HepG2 (cell line): ENCODE results near the gene FNDC3B. TPM values are rescaled to one million over a fixed set of nuclear protein-coding genes. Genes with fewer than 3 reads are reported as not detected.

Experiments
- AFF4 ChIP-seq: sonication (generic); formaldehyde crosslinking; IDR thresholded peaks from 2 replicates; pipeline ENCODE4 v1.4.0; 2020; ENCODE audit warnings: missing genetic modification reagents
- CHCHD3 ChIP-seq: sonication (generic); formaldehyde crosslinking; IDR thresholded peaks from 2 replicates; pipeline ENCODE4 v1.8.0; 2022; ENCODE audit warnings: mild to moderate bottlenecking, missing genetic modification reagents, moderate library complexity
- FOSL2 ChIP-seq: sonication (generic); formaldehyde crosslinking; IDR thresholded peaks from 2 replicates; pipeline ENCODE4 v1.4.0; 2020; ENCODE audit warnings: missing genetic modification reagents
- FUBP1 ChIP-seq: sonication (generic); formaldehyde crosslinking; IDR thresholded peaks from 2 replicates; pipeline ENCODE4 v1.5.1; 2020; ENCODE audit warnings: missing genetic modification reagents, mild to moderate bottlenecking, borderline replicate concordance
- GFI1 ChIP-seq: sonication (generic); formaldehyde crosslinking; IDR thresholded peaks from 2 replicates; pipeline ENCODE4 v1.5.0; 2020; ENCODE audit warnings: missing genetic modification reagents, mild to moderate bottlenecking, borderline replicate concordance
- LCORL ChIP-seq, 2 experiments: fragments of 450-650 bp in 1 of 2; sonication (generic) in 1 of 2; formaldehyde crosslinking in 1 of 2; IDR thresholded peaks; 2 replicates each; pipeline versions ENCODE4 v1.5.0 to v1.6.1; 2017 to 2020; ENCODE audit warnings: antibody characterized with exemption in 1 of 2, missing genetic modification reagents in 1 of 2
- MTA3 ChIP-seq: sonication (generic); formaldehyde crosslinking; IDR thresholded peaks from 2 replicates; pipeline ENCODE4 v1.4.0; 2020; ENCODE audit warnings: missing genetic modification reagents
- NR2C2 ChIP-seq: sonication (generic); formaldehyde crosslinking; IDR thresholded peaks from 2 replicates; pipeline ENCODE4 v1.4.0; 2020; ENCODE audit warnings: missing genetic modification reagents, mild to moderate bottlenecking, moderate library complexity, borderline replicate concordance
- POGK ChIP-seq: sonication (generic); formaldehyde crosslinking; conservative IDR thresholded peaks from 2 replicates; pipeline ENCODE4 v1.8.0; 2022; ENCODE audit warnings: mild to moderate bottlenecking, moderate library complexity, missing genetic modification reagents
- SETDB1 ChIP-seq: sonication (generic); formaldehyde crosslinking; IDR thresholded peaks from 2 replicates; pipeline ENCODE4 v1.5.1; 2020; ENCODE audit warnings: missing genetic modification reagents, mild to moderate bottlenecking, borderline replicate concordance
- YEATS4 ChIP-seq: sonication (generic); formaldehyde crosslinking; IDR thresholded peaks from 2 replicates; pipeline ENCODE4 v1.4.0; 2020; ENCODE audit warnings: missing genetic modification reagents, borderline replicate concordance
- ZFP91 ChIP-seq: sonication (generic); formaldehyde crosslinking; IDR thresholded peaks from 2 replicates; pipeline ENCODE4 v1.9.0; 2022; ENCODE audit warnings: missing genetic modification reagents, mild to moderate bottlenecking, borderline replicate concordance
- ZMAT3 ChIP-seq: sonication (generic); formaldehyde crosslinking; conservative IDR thresholded peaks from 2 replicates; pipeline ENCODE4 v1.7.0; 2021; ENCODE audit warnings: missing genetic modification reagents
- ZNF503 ChIP-seq: sonication (generic); formaldehyde crosslinking; IDR thresholded peaks from 2 replicates; pipeline ENCODE4 v1.4.0; 2020; ENCODE audit warnings: missing genetic modification reagents
- ZNF749 ChIP-seq: sonication (generic); formaldehyde crosslinking; IDR thresholded peaks from 2 replicates; pipeline ENCODE4 v1.8.0; 2022; ENCODE audit warnings: mild to moderate bottlenecking, missing genetic modification reagents, moderate library complexity, borderline replicate concordance
- polyA plus RNA-seq, 8 experiments: library from polyadenylated mRNA; depleted of rRNA in 3 of 8; stranded (reverse) in 7 of 8; unstranded in 1 of 8; fragments of >200 nt; fragmentation: Illumina TruSeq in 4 of 8; extraction: Trizol in 4 of 8; gene quantifications; 2 replicates each; pipeline versions ENCODE4 v1.2.1 to v1.2.3, GENCODE V29; 2011 to 2016; ENCODE audit warnings: low read depth in 4 of 8, missing spikeins in 1 of 8, mixed read lengths in 1 of 8; ENCODE audit not compliant: insufficient read depth in 1 of 8
- total RNA-seq, 5 experiments: library from RNA; depleted of rRNA; stranded (reverse); fragments of >200 nt; fragmentation: Illumina TruSeq; extraction: Trizol; gene quantifications; 2 replicates each; pipeline ENCODE4 v1.2.3, GENCODE V29; 2016; ENCODE audit warnings: low read depth in 1 of 5

FNDC3B gene
- total and polyA plus RNA-seq, 2 of the 13 experiments (the other 11 are each of a cell fraction or from before 2014, with no cell fraction given): 74.8 to 103 TPM

- no peak for TF ChIP-seq ZNF503
- no peak for TF ChIP-seq YEATS4
- TF ChIP-seq MTA3 (CRISPR knock-in tag): no peak
- TF ChIP-seq ZMAT3 (CRISPR knock-in tag): peak; percentile 11; the same call in 1 of the 2 replicates
- no peak for TF ChIP-seq LCORL (IDR thresholded peaks at IDR 0.05)
- TF ChIP-seq LCORL (CRISPR knock-in tag; IDR thresholded peaks at IDR 0.05): 0 out of 2 replicates have a peak, but pooled peaks have one; percentile 16
- no peak for TF ChIP-seq CHCHD3 (CRISPR knock-in tag)
- TF ChIP-seq GFI1 (CRISPR knock-in tag): no peak
- TF ChIP-seq ZFP91: no peak
- peak; percentile 79; the same call in 1 of the 2 replicates for TF ChIP-seq AFF4
- no peak for TF ChIP-seq NR2C2 (CRISPR knock-in tag)
- no peak for TF ChIP-seq ZNF749 (CRISPR knock-in tag)
- no peak for TF ChIP-seq SETDB1 (CRISPR knock-in tag)
- TF ChIP-seq FUBP1 (CRISPR knock-in tag): no peak
- TF ChIP-seq POGK (CRISPR knock-in tag): no peak
- no peak for TF ChIP-seq FOSL2 (CRISPR knock-in tag)
Measured at GRCh38 chr3:172082820-172083513, 43.6 kb downstream of the FNDC3B start (continued).
